Natural killer cell (primary cell): ENCODE measurements around the gene CDK17. TPM values are rescaled to one million over a fixed set of nuclear protein-coding genes. Genes with fewer than 3 reads are reported as not detected.

Experiments
- ATAC-seq, 3 donors: fragments of 150-1000 bp in 2 of 3; fragments of 200-7000 bp in 1 of 3; cut with Tn5 transposase; 1 replicate in 1 of 3; 2 replicates in 2 of 3; pipeline ENCODE4 v1.10.0; 2021; ENCODE audit warnings: mild to moderate bottlenecking in 2 of 3, moderate library complexity in 2 of 3
- DNase-seq, 2 donors: peaks; one replicate each; pipeline versions ENCODE4 v3.0.0 to v3.0.0-alpha.2; 2013 to 2021; ENCODE audit warnings: mixed read lengths in 1 of 2
- H3K27ac ChIP-seq: one replicate; pipeline ENCODE4 v1.5.1; 2013; ENCODE audit warnings: mild to moderate bottlenecking, low read length
- H3K27me3 ChIP-seq: one replicate; pipeline ENCODE4 v1.6.1; 2013; ENCODE audit warnings: low read length; ENCODE audit not compliant: control insufficient read depth, insufficient read depth
- H3K36me3 ChIP-seq: one replicate; pipeline ENCODE4 v1.6.1; 2013; ENCODE audit warnings: low read length; ENCODE audit not compliant: control insufficient read depth, insufficient read depth
- H3K4me1 ChIP-seq: one replicate; pipeline ENCODE4 v1.6.1; 2013; ENCODE audit warnings: low read length; ENCODE audit not compliant: control insufficient read depth, insufficient read depth
- H3K4me3 ChIP-seq: one replicate; pipeline ENCODE4 v1.5.1; 2013; ENCODE audit warnings: low read length
- H3K9me3 ChIP-seq: one replicate; pipeline ENCODE4 v1.6.1; 2013; ENCODE audit warnings: low read length; ENCODE audit not compliant: control insufficient read depth, insufficient read depth
- H3K27ac Mint-ChIP-seq, 2 donors: one replicate each; pipeline ENCODE4 v1.8.0; 2022; ENCODE audit warnings: mild to moderate bottlenecking in 2 of 2, mixed read lengths in 2 of 2, moderate library complexity in 1 of 2
- H3K27me3 Mint-ChIP-seq, 2 donors: one replicate each; pipeline ENCODE4 v1.8.0; 2022; ENCODE audit warnings: low read depth in 2 of 2, mixed read lengths in 2 of 2
- H3K36me3 Mint-ChIP-seq: one replicate; pipeline ENCODE4 v1.8.0; 2022; ENCODE audit warnings: mixed read lengths
- H3K4me1 Mint-ChIP-seq, 2 donors: one replicate each; pipeline ENCODE4 v1.8.0; 2022; ENCODE audit warnings: mixed read lengths in 2 of 2
- H3K4me3 Mint-ChIP-seq: one replicate; pipeline ENCODE4 v1.8.0; 2022; ENCODE audit warnings: mild to moderate bottlenecking, moderate library complexity, mixed read lengths
- H3K9me3 Mint-ChIP-seq, 2 donors: one replicate each; pipeline ENCODE4 v1.8.0; 2022; ENCODE audit warnings: mixed read lengths in 2 of 2
- WGBS: methylation state at CpG from one replicate; pipeline ENCODE4 v1.1.7; 2013; ENCODE audit warnings: missing lambda C conversion rate; ENCODE audit not compliant: insufficient coverage; 5-methylcytosine and 5-hydroxymethylcytosine counted together
- intact Hi-C: fragments of 100-400 bp; cut with micrococcal nuclease; formaldehyde crosslinking; loops from one replicate; pipeline ENCODE4 v1.14.2; 2022
- total RNA-seq, 4 donors: library from RNA; stranded (reverse); fragments of 120-200 nt in 1 of 4; gene quantifications; one replicate each; pipeline versions ENCODE4 v1.2.3 to v1.2.4, GENCODE V29; 2013 to 2022
- TF ChIP-seq, protein P1 (sequence below): fragments of 200-600 bp; IDR thresholded peaks from one replicate; pipeline ENCODE4 v1.8.0; 2022; ENCODE audit warnings: antibody characterized with exemption

The CDK17 gene
- total RNA-seq, 3 donors from 2014 or later (not counting 1 experiment from before 2014, with no cell fraction given), result 199 to 234 (median 232) TPM

DNA sequence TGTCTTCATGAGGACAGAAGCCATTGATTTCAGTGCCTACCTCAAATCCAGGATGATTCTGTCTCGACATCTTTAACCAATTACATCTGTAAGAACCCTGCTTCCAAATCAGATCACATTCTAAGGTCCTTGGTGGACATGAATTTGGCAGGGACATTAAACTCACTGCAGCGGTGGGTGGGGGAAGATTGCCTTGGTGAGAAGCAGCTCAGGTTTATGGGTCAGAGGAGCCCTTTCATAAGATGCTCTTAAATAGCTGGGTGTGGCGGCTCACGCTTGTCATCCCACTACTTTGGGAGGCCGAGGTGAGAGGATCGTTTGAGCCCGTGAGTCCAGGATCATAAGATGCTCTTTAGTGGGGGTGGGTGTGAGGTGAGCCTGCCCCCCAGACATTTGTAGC, 163.2 kb downstream of the CDK17 start:
- H3K4me1 Mint-ChIP-seq, result peaks cover 70 to 78% of the 10 kb centered on the region in 2 donors
- H3K27ac Mint-ChIP-seq, result peak overlapping the region; percentile 87 to 95

DNA sequence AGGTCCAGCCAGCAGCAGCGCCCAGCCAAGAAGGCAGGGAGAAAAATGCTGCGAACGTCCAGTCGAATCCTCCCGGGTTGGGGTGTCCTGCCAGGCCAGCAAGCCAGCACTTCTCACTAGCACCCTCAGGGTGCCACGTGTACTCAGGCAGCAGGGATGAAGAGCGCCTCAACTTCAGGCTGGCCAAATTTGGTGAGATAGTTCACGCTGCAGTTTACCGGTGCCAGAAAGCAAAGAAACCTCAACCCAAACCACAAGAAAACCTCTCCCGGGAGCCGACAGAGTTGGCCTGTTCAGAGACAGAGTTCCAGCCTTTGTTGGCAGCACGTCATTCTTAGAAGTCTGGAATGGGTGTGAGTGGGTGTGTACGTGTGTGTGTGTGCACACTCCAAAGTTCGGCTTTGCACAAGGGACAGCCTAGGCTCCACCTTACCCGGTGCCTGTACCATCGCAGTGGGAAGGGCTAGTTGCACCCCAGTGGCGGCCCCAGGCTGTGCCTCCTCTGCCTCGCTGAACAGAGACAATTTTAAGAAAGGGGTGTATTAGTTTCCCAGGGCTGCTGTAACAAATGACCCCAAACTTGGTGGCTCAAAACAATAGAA, 163.9 kb downstream of the CDK17 start:
- intact Hi-C loops, result no loop called here
- H3K9me3 ChIP-seq, result no peaks in the 10 kb centered on the region
- 49% methylated on average over 18 of the region's 18 CpGs for WGBS

More for the DNA sequence above, 163.2 kb downstream of the CDK17 start:
- H3K4me1 ChIP-seq, result peaks cover 70% of the 10 kb centered on the region
- H3K9me3 ChIP-seq, result no peaks in the 10 kb centered on the region
- Mint-ChIP-seq H3K4me3 (peak overlapping the region; percentile 77), H3K27me3 (no peaks in the 10 kb centered on the region), H3K36me3 (no peaks in the 10 kb centered on the region), H3K9me3 (no peaks in the 10 kb centered on the region)
- intact Hi-C loops, result loop anchor here (1.0 kb wide), 2 partner anchors 42 to 164 kb away; no protein-coding TSS in a partner anchor
- 90% methylated on average over 7 of the region's 7 CpGs for WGBS
- DNase-seq (no peak), ATAC-seq (no peak)
- H3K36me3 ChIP-seq, result no peaks in the 10 kb centered on the region
- no peak overlapping the region for H3K4me3 ChIP-seq
- peak overlapping the region; percentile 56 for H3K27ac ChIP-seq
- TF ChIP-seq, protein P1, sequence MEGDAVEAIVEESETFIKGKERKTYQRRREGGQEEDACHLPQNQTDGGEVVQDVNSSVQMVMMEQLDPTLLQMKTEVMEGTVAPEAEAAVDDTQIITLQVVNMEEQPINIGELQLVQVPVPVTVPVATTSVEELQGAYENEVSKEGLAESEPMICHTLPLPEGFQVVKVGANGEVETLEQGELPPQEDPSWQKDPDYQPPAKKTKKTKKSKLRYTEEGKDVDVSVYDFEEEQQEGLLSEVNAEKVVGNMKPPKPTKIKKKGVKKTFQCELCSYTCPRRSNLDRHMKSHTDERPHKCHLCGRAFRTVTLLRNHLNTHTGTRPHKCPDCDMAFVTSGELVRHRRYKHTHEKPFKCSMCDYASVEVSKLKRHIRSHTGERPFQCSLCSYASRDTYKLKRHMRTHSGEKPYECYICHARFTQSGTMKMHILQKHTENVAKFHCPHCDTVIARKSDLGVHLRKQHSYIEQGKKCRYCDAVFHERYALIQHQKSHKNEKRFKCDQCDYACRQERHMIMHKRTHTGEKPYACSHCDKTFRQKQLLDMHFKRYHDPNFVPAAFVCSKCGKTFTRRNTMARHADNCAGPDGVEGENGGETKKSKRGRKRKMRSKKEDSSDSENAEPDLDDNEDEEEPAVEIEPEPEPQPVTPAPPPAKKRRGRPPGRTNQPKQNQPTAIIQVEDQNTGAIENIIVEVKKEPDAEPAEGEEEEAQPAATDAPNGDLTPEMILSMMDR, result no peak
- H3K27me3 ChIP-seq, result no peaks in the 10 kb centered on the region

DNA sequence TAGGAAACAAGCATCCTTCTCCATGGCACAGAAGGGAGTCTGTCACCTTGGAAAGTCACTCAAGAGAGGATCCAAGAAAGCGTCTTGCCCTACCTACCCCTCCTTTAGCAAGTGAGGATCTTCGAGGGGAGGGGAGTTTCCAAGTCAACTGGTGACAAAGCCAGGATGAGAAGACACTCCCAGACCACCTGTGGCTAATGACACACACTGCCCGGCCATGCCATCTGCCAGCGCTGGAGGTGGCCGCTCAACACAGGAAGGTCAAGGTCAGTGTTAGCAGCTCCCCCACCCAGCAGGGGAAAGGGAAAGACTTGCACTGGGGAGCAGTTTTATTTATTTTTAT, 164.8 kb downstream of the CDK17 start:
- DNase-seq (no peak), ATAC-seq (peak in 1 of 3 donors; percentile 14)
- no peak overlapping the region for H3K4me3 Mint-ChIP-seq
- peaks cover under 1% of the 10 kb centered on the region for H3K36me3 ChIP-seq
- H3K36me3 Mint-ChIP-seq, result no peaks in the 10 kb centered on the region
- TF ChIP-seq, protein P1, result no peak
- no peaks in the 10 kb centered on the region for H3K27me3 Mint-ChIP-seq
- peaks cover 55% of the 10 kb centered on the region for H3K4me1 ChIP-seq
- no peak overlapping the region for H3K4me3 ChIP-seq
- intact Hi-C loops, result no loop called here
- H3K9me3 ChIP-seq, result no peaks in the 10 kb centered on the region
- H3K9me3 Mint-ChIP-seq, result no peaks in the 10 kb centered on the region
- H3K27me3 ChIP-seq, result no peaks in the 10 kb centered on the region
- H3K4me1 Mint-ChIP-seq, result peaks cover 54 to 67% of the 10 kb centered on the region in 2 donors
- H3K27ac ChIP-seq, result no peak overlapping the region
- WGBS, result 46% methylated on average over 3 of the region's 5 CpGs
- H3K27ac Mint-ChIP-seq, result peak overlapping the region; percentile 31 to 87

More for the DNA sequence above, 163.9 kb downstream of the CDK17 start:
- H3K27me3 Mint-ChIP-seq, result no peaks in the 10 kb centered on the region
- peak overlapping the region; percentile 13 for H3K27ac ChIP-seq
- H3K27me3 ChIP-seq, result no peaks in the 10 kb centered on the region
- H3K27ac Mint-ChIP-seq, result peak overlapping the region; percentile 87 to 95
- peaks cover 63% of the 10 kb centered on the region for H3K4me1 ChIP-seq
- H3K4me3 Mint-ChIP-seq, result peak overlapping the region; percentile 68
- TF ChIP-seq, protein P1, result no peak
- no peaks in the 10 kb centered on the region for H3K36me3 Mint-ChIP-seq
- peaks cover 62 to 76% of the 10 kb centered on the region in 2 donors for H3K4me1 Mint-ChIP-seq
- H3K4me3 ChIP-seq, result no peak overlapping the region
- peak in 1 of 2 donors; percentile 73 for DNase-seq
- no peaks in the 10 kb centered on the region for H3K36me3 ChIP-seq
- ATAC-seq, result peak; percentile 32 to 56 (median 48)
- H3K9me3 Mint-ChIP-seq, result no peaks in the 10 kb centered on the region
